HepG2 (cell line): ENCODE measurements around the gene C2orf81. TPM values are rescaled to one million over a fixed set of nuclear protein-coding genes. Genes with fewer than 3 reads are reported as not detected.

Experiments used
- BCLAF1 ChIP-seq: fragments of 450-650 bp; IDR thresholded peaks from 2 replicates; pipeline ENCODE4 v1.6.1; 2017; ENCODE audit warnings: mild to moderate bottlenecking
- CBFB ChIP-seq: sonication (generic); formaldehyde crosslinking; IDR thresholded peaks from 2 replicates; pipeline ENCODE4 v1.4.0; 2020; ENCODE audit warnings: missing genetic modification reagents
- CEBPB ChIP-seq: IDR thresholded peaks from 2 replicates; pipeline ENCODE4 v1.6.1; 2011; ENCODE audit warnings: low read depth, low read length, improper control_type of control experiment, borderline replicate concordance
- FOXO4 ChIP-seq: sonication (generic); formaldehyde crosslinking; conservative IDR thresholded peaks from 2 replicates; pipeline ENCODE4 v1.8.1; 2023; ENCODE audit warnings: missing genetic modification reagents
- KDM4B ChIP-seq: sonication (generic); formaldehyde crosslinking; IDR thresholded peaks from 2 replicates; pipeline ENCODE4 v1.4.0; 2020; ENCODE audit warnings: missing genetic modification reagents
- KMT2A ChIP-seq: sonication (generic); formaldehyde crosslinking; IDR thresholded peaks from 2 replicates; pipeline ENCODE4 v1.4.0; 2020; ENCODE audit warnings: missing genetic modification reagents
- MED1 ChIP-seq: sonication (generic); formaldehyde crosslinking; IDR thresholded peaks from 2 replicates; pipeline ENCODE4 v1.4.0; 2020; ENCODE audit warnings: missing genetic modification reagents
- MYNN ChIP-seq: sonication (generic); formaldehyde crosslinking; IDR thresholded peaks from 2 replicates; pipeline ENCODE4 v1.4.0; 2020; ENCODE audit warnings: mild to moderate bottlenecking, low read depth, missing genetic modification reagents
- NPAS2 ChIP-seq: sonication (generic); formaldehyde crosslinking; IDR thresholded peaks from 2 replicates; pipeline ENCODE4 v1.8.0; 2022; ENCODE audit warnings: mild to moderate bottlenecking, missing genetic modification reagents, borderline replicate concordance
- PHF20 ChIP-seq: sonication (generic); formaldehyde crosslinking; IDR thresholded peaks from 2 replicates; pipeline ENCODE4 v1.5.0; 2020; ENCODE audit warnings: mild to moderate bottlenecking, missing genetic modification reagents
- SP2 ChIP-seq: sonication (generic); formaldehyde crosslinking; IDR thresholded peaks from 2 replicates; pipeline ENCODE4 v1.5.1; 2020; ENCODE audit warnings: mild to moderate bottlenecking, missing genetic modification reagents
- TAF1 ChIP-seq: sonication (generic); formaldehyde crosslinking; IDR thresholded peaks from 2 replicates; pipeline ENCODE4 v1.4.0; 2020; ENCODE audit warnings: missing genetic modification reagents
- ZFP37 ChIP-seq: sonication (generic); formaldehyde crosslinking; IDR thresholded peaks from 2 replicates; pipeline ENCODE4 v1.4.0; 2020; ENCODE audit warnings: missing genetic modification reagents, borderline replicate concordance
- ZNF224 ChIP-seq: sonication (generic); formaldehyde crosslinking; IDR thresholded peaks from 2 replicates; pipeline ENCODE4 v1.5.0; 2020; ENCODE audit warnings: mild to moderate bottlenecking, missing genetic modification reagents
- ZNF326 ChIP-seq: sonication (generic); formaldehyde crosslinking; IDR thresholded peaks from 2 replicates; pipeline ENCODE4 v1.4.0; 2020; ENCODE audit warnings: missing genetic modification reagents, borderline replicate concordance
- ZNF33A ChIP-seq: sonication (generic); formaldehyde crosslinking; IDR thresholded peaks from 2 replicates; pipeline ENCODE4 v1.5.1; 2020; ENCODE audit warnings: missing genetic modification reagents, mild to moderate bottlenecking, moderate library complexity, borderline replicate concordance
- ZNF354B ChIP-seq: sonication (generic); formaldehyde crosslinking; IDR thresholded peaks from 2 replicates; pipeline ENCODE4 v1.8.0; 2022; ENCODE audit warnings: mild to moderate bottlenecking, missing genetic modification reagents
- ZNF670 ChIP-seq: sonication (generic); formaldehyde crosslinking; IDR thresholded peaks from 2 replicates; pipeline ENCODE4 v1.8.0; 2022; ENCODE audit warnings: mild to moderate bottlenecking, missing genetic modification reagents, borderline replicate concordance
- ZNF749 ChIP-seq: sonication (generic); formaldehyde crosslinking; IDR thresholded peaks from 2 replicates; pipeline ENCODE4 v1.8.0; 2022; ENCODE audit warnings: mild to moderate bottlenecking, missing genetic modification reagents, moderate library complexity, borderline replicate concordance
- ZNF891 ChIP-seq: sonication (generic); formaldehyde crosslinking; IDR thresholded peaks from 2 replicates; pipeline ENCODE4 v1.5.0; 2020; ENCODE audit warnings: mild to moderate bottlenecking, missing genetic modification reagents
- polyA plus RNA-seq, 8 experiments: library from polyadenylated mRNA; depleted of rRNA in 3 of 8; stranded (reverse) in 7 of 8; unstranded in 1 of 8; fragments of >200 nt; fragmentation: Illumina TruSeq in 4 of 8; extraction: Trizol in 4 of 8; gene quantifications; 2 replicates each; pipeline versions ENCODE4 v1.2.1 to v1.2.3, GENCODE V29; 2011 to 2016; ENCODE audit warnings: low read depth in 4 of 8, missing spikeins in 1 of 8, mixed read lengths in 1 of 8; ENCODE audit not compliant: insufficient read depth in 1 of 8
- total RNA-seq, 5 experiments: library from RNA; depleted of rRNA; stranded (reverse); fragments of >200 nt; fragmentation: Illumina TruSeq; extraction: Trizol; gene quantifications; 2 replicates each; pipeline ENCODE4 v1.2.3, GENCODE V29; 2016; ENCODE audit warnings: low read depth in 1 of 5

C2orf81 gene
- total and polyA plus RNA-seq, 2 of the 13 experiments (the other 11 are each of a cell fraction or from before 2014, with no cell fraction given), result 0.15 to 0.17 TPM

GRCh38 chr2:74461187-74462053, 40.0 kb upstream of the C2orf81 start (continued):
- no peak for TF ChIP-seq BCLAF1
- TF ChIP-seq KMT2A, result no peak
- TF ChIP-seq ZNF670 (CRISPR knock-in tag), result no peak
- 0 out of 2 replicates have a peak, but pooled peaks have one; percentile 31 for TF ChIP-seq MED1 (CRISPR knock-in tag)
- no peak for TF ChIP-seq ZFP37
- TF ChIP-seq ZNF354B (CRISPR knock-in tag), result no peak
- peak; percentile 5; the same call in 1 of the 2 replicates for TF ChIP-seq SP2 (CRISPR knock-in tag)
- no peak for TF ChIP-seq KDM4B (CRISPR knock-in tag)
- TF ChIP-seq PHF20 (CRISPR knock-in tag), result no peak
- no peak for TF ChIP-seq NPAS2 (CRISPR knock-in tag)
- no peak for TF ChIP-seq TAF1
- no peak for TF ChIP-seq CEBPB
- TF ChIP-seq ZNF224 (CRISPR knock-in tag), result no peak
- no peak; the same call in 1 of the 2 replicates for TF ChIP-seq ZNF891
- TF ChIP-seq ZNF749 (CRISPR knock-in tag), result no peak
- TF ChIP-seq CBFB (CRISPR knock-in tag), result no peak
- peak; percentile 83 for TF ChIP-seq ZNF326
- TF ChIP-seq FOXO4 (CRISPR knock-in tag), result no peak
- TF ChIP-seq ZNF33A (CRISPR knock-in tag), result no peak
- TF ChIP-seq MYNN, result no peak
